ENCODE results near the gene TSKU. TPM values are rescaled to one million over a fixed set of nuclear protein-coding genes. Genes with fewer than 3 reads are reported as not detected.
A peak's percentile ranks its signal among the peaks of the same experiment; 100 is the strongest.

The TSKU gene
- total RNA-seq, 1 donor = 24.6 TPM

DNA sequence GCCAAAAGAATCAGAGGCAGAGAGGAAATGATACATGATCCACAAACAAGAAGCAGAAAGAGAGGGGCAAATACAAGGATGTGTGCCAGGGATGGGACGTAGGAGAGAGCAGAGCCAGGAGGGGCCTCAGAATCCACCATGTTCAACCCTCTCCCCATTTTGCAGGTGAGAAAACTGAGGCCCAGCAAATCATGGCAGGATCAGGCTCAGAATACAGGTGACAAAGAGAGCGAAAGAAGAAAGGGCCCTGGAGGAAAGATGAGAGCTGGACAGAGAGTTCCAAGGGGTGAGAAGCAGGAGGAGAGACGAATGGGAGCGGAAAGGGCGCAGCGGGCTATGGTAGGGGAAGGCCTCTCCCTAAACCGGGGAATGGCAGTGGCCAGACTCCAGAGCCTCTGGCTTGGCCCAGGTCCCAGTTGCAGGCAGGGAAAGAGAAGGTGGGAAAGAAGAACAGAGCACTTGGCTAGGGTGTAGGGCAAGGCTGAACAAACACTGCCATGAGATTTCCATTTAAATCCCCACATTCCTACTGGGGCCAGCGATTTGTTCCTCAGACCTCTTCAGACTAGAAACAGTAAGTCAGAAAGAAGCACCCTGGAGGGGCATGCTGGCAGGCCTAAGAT is 44.4 kb upstream of the TSKU start:
- no peak overlapping the region for H3K4me3 ChIP-seq (ENCODE audit: low read depth, low read length)
- TF ChIP-seq, protein P1, sequence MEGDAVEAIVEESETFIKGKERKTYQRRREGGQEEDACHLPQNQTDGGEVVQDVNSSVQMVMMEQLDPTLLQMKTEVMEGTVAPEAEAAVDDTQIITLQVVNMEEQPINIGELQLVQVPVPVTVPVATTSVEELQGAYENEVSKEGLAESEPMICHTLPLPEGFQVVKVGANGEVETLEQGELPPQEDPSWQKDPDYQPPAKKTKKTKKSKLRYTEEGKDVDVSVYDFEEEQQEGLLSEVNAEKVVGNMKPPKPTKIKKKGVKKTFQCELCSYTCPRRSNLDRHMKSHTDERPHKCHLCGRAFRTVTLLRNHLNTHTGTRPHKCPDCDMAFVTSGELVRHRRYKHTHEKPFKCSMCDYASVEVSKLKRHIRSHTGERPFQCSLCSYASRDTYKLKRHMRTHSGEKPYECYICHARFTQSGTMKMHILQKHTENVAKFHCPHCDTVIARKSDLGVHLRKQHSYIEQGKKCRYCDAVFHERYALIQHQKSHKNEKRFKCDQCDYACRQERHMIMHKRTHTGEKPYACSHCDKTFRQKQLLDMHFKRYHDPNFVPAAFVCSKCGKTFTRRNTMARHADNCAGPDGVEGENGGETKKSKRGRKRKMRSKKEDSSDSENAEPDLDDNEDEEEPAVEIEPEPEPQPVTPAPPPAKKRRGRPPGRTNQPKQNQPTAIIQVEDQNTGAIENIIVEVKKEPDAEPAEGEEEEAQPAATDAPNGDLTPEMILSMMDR (IDR thresholded peaks at IDR 0.05; ENCODE audit: insufficient read depth, low read length) = no peak
- no peak for DNase-seq (ENCODE audit: low read depth)

DNA sequence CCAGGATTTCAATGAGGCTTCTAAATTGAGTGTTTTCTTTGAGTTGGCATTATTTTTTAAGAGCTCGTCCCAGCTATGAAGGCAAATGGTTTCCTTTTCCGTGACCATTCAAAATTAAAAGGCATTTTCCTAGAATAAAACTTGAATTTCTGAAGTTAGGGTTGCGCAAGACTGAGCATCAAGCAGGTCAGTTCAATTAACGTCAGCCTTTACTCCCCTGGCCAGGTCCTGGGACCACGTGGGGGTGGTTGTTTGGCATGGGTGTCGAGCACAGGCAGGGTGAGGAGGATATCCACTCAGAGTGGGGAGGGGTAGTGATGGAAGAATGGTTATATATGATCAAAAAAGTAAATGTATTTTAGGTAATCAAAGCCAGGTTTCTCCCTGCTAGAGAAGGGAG is 43.4 kb upstream of the TSKU start:
- H3K4me3 ChIP-seq (ENCODE audit: low read depth, low read length) = no peak overlapping the region
- DNase-seq (ENCODE audit: low read depth) = no peak
- TF ChIP-seq, protein P1 (IDR thresholded peaks at IDR 0.05; ENCODE audit: insufficient read depth, low read length) = no peak

DNA sequence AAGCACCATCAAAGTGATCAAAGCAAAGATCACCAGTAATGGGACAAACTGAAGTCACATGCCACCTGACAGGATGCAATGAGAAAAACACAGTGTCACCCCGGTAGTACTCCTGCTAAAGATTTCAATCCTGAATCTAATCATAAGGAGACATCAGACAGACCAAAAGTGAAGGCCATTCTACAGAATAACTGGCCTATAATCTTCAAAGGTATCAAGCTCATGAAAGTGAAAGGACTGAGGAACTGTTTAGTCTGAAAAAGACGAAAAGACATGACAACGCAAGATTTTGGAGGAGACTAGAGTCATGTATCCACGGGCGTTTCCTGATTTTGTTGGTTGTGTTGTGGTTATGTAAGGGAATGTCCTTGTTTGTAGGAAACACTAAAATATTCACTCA is 42.4 kb upstream of the TSKU start:
- no peak for DNase-seq (ENCODE audit: low read depth)
- TF ChIP-seq, protein P1 (IDR thresholded peaks at IDR 0.05; ENCODE audit: insufficient read depth, low read length) = no peak
- H3K4me3 ChIP-seq (ENCODE audit: low read depth, low read length) = no peak overlapping the region

DNA sequence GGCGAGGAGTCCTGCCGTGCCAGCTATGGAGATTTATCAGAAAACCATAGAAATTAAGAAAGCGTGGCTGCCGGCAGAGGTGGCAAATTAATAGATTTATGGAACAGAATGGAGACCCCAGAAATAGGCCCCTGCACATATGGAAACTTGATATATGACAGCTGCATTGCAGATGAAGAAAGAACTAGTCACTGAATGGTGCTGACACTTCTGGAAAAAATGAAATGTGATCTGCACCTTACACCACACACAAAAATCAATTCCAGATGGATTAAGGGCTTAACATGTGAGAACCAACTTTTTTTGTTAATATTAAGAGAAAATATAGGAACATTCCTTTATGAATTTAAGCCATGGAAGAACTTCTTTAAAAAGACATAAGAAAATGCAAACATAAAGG is 40.3 kb upstream of the TSKU start:
- TF ChIP-seq, protein P1 (IDR thresholded peaks at IDR 0.05; ENCODE audit: insufficient read depth, low read length) = no peak
- peak; percentile 50 for DNase-seq (ENCODE audit: low read depth)
- H3K4me3 ChIP-seq (ENCODE audit: low read depth, low read length) = no peak overlapping the region

DNA sequence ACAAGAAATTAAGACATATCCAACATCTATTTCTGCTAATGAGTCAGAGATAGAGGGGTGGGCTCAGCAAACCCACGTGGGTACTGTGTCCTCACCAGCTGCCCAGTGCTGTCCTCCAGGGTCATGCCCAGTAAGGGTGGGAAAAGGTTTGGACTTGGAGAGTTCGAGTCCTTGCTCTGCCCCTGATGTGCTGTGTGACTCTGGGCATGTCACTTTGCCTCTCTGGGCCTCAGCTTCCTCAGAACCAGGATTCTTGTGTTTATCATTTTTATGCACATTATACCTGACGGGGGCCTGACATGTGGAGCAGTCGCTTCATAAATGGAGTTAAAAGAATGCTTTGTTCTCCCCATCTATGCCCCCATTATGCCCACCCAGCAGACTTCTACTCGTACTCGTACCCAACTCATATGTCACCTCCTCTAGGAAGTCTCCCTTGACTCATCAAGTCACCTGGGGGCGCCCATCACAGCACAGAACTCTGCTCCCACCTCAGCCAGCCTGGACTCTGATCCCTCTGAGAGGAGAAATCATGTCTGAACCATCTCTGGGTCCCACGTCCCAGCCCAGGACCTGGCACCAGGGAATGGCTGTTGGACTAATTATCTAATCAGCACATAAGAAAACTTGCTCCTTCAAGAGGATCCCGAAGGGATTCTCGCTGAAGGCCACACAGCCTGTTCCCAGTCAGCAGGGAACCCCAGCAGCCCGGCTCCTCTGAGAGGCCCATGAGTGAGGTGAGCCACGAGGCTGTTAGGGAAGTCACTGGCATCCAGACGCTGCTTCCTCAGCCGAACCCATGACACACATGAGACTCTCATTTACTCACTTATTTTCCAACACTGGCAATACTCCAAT is 38.7 kb upstream of the TSKU start:
- H3K4me3 ChIP-seq (ENCODE audit: low read depth, low read length) = no peak overlapping the region
- TF ChIP-seq, protein P1 (IDR thresholded peaks at IDR 0.05; ENCODE audit: insufficient read depth, low read length) = no peak
- no peak for DNase-seq (ENCODE audit: low read depth)

DNA sequence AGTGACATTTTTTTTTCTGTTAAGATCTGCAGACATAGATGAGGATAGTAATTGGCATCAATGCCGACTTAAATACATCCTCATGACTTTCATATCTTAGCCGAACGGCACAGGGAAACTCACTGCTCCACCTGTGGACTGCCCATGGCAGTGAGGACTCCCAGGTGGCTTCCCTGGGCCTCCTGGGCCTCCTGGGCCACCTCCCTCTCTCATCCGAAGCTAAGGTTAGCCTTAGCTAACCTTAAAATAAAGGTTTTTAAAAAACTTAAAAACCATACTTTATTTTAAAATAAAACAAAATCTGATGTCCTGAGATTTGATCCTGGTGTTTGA is 38.1 kb upstream of the TSKU start:
- TF ChIP-seq, protein P1 (IDR thresholded peaks at IDR 0.05; ENCODE audit: insufficient read depth, low read length) = no peak
- no peak overlapping the region for H3K4me3 ChIP-seq (ENCODE audit: low read depth, low read length)
- no peak for DNase-seq (ENCODE audit: low read depth)
